ENCODE measurements around the gene ELOA. TPM values are rescaled to one million over a fixed set of nuclear protein-coding genes. Genes with fewer than 3 reads are reported as not detected.

The ELOA gene
- total and polyA plus RNA-seq, 2 of the 13 experiments (the other 11 are each of a cell fraction or from before 2014, with no cell fraction given), result 14.2 to 28.5 TPM

- TF ChIP-seq PRDM15 (CRISPR knock-in tag; IDR thresholded peaks at IDR 0.05) (no peak), ZNF660 (CRISPR knock-in tag; IDR thresholded peaks at IDR 0.05; ENCODE audit: borderline replicate concordance, low read depth) (no peak), MNT (IDR thresholded peaks at IDR 0.05) (peak; percentile 77), UBTF (CRISPR knock-in tag; IDR thresholded peaks at IDR 0.05) (peak; percentile 25; the same call in 1 of the 2 replicates), DZIP1 (CRISPR knock-in tag; IDR thresholded peaks at IDR 0.05) (no peak), RAD51 (IDR thresholded peaks at IDR 0.05; ENCODE audit: borderline replicate concordance) (no peak), MXD3 (CRISPR knock-in tag; IDR thresholded peaks at IDR 0.05) (no peak), SOX13 (IDR thresholded peaks at IDR 0.05) (no peak), SOX13 (CRISPR knock-in tag; conservative IDR thresholded peaks at IDR 0.05 in 1 of 2, IDR thresholded peaks at IDR 0.05 in 1 of 2) (peak in 1 of 2 experiments; percentile 69; a peak in 2 of 4 replicates), ZHX1 (CRISPR knock-in tag; IDR thresholded peaks at IDR 0.05; ENCODE audit: low read depth) (no peak), FOSL2 (CRISPR knock-in tag; IDR thresholded peaks at IDR 0.05) (no peak), PBX3 (CRISPR knock-in tag; IDR thresholded peaks at IDR 0.05; ENCODE audit: borderline replicate concordance) (no peak), ZFX (CRISPR knock-in tag; IDR thresholded peaks at IDR 0.05; ENCODE audit: low read depth) (no peak)
Observed at GRCh38 chr1:23727362-23727811, 15.9 kb upstream of the ELOA start (continued).
